HepG2 (cell line): ENCODE results near the gene TPX2. TPM values are rescaled to one million over a fixed set of nuclear protein-coding genes. Genes with fewer than 3 reads are reported as not detected.
A peak's percentile ranks its signal among the peaks of the same experiment; 100 is the strongest.

Source experiments
- ARNT2 ChIP-seq: sonication (generic); formaldehyde crosslinking; IDR thresholded peaks from 2 replicates; pipeline ENCODE4 v1.8.0; 2022; ENCODE audit warnings: mild to moderate bottlenecking, low read depth, missing genetic modification reagents, moderate library complexity
- E2F5 ChIP-seq: sonication (generic); formaldehyde crosslinking; conservative IDR thresholded peaks from 2 replicates; pipeline ENCODE4 v1.4.0; 2020; ENCODE audit warnings: missing genetic modification reagents
- ELF1 ChIP-seq: sonication (generic); formaldehyde crosslinking; IDR thresholded peaks from 2 replicates; pipeline ENCODE4 v1.4.0; 2020; ENCODE audit warnings: missing genetic modification reagents
- FOSL1 ChIP-seq: sonication (generic); formaldehyde crosslinking; IDR thresholded peaks from 2 replicates; pipeline ENCODE4 v1.9.0; 2021; ENCODE audit warnings: missing genetic modification reagents, borderline replicate concordance
- FOXO1 ChIP-seq: sonication (generic); formaldehyde crosslinking; IDR thresholded peaks from 2 replicates; pipeline ENCODE4 v1.4.0; 2020; ENCODE audit warnings: missing genetic modification reagents
- HNF1B ChIP-seq: sonication (generic); formaldehyde crosslinking; IDR thresholded peaks from 2 replicates; pipeline ENCODE4 v1.5.1; 2020; ENCODE audit warnings: mild to moderate bottlenecking, moderate library complexity, missing genetic modification reagents
- HNRNPUL1 ChIP-seq: fragments of 200-400 bp; formaldehyde crosslinking; IDR thresholded peaks from 2 replicates; pipeline ENCODE4 v1.6.1; 2017; ENCODE audit warnings: low read depth, mild to moderate bottlenecking, low read length, moderate library complexity
- JDP2 ChIP-seq: sonication (generic); formaldehyde crosslinking; IDR thresholded peaks from 2 replicates; pipeline ENCODE4 v1.8.1; 2022; ENCODE audit warnings: missing genetic modification reagents, borderline replicate concordance
- MAFF ChIP-seq: IDR thresholded peaks from 2 replicates; pipeline ENCODE4 v1.6.1; 2011; ENCODE audit warnings: low read depth, low read length, improper control_type of control experiment
- NCOA2 ChIP-seq: sonication (generic); formaldehyde crosslinking; IDR thresholded peaks from 2 replicates; pipeline ENCODE4 v1.8.0; 2022; ENCODE audit warnings: inconsistent platforms
- NFYB ChIP-seq: sonication (generic); formaldehyde crosslinking; IDR thresholded peaks from 2 replicates; pipeline ENCODE4 v1.4.0; 2020; ENCODE audit warnings: missing genetic modification reagents
- POLR2AphosphoS5 ChIP-seq: IDR thresholded peaks from 2 replicates; pipeline ENCODE4 v1.6.1; 2012; ENCODE audit warnings: low read depth, low read length
- SMAD1 ChIP-seq: sonication (generic); formaldehyde crosslinking; IDR thresholded peaks from 2 replicates; pipeline ENCODE4 v1.4.0; 2020; ENCODE audit warnings: missing genetic modification reagents, low read depth, mild to moderate bottlenecking, borderline replicate concordance
- SUZ12 ChIP-seq: fragments of 150-350 bp; IDR thresholded peaks from 2 replicates; pipeline ENCODE4 v1.6.1; 2014; ENCODE audit warnings: low read depth, low read length
- THAP9 ChIP-seq: sonication (generic); formaldehyde crosslinking; IDR thresholded peaks from 2 replicates; pipeline ENCODE4; 2020; ENCODE audit warnings: missing genetic modification reagents, mild to moderate bottlenecking, borderline replicate concordance
- YEATS2 ChIP-seq: sonication (generic); formaldehyde crosslinking; IDR thresholded peaks from 2 replicates; pipeline ENCODE4 v1.4.0; 2020; ENCODE audit warnings: missing genetic modification reagents, borderline replicate concordance
- ZNF768 ChIP-seq: sonication (generic); formaldehyde crosslinking; IDR thresholded peaks from 2 replicates; pipeline ENCODE4 v1.4.0; 2020; ENCODE audit warnings: missing genetic modification reagents
- ZNF780A ChIP-seq: sonication (generic); formaldehyde crosslinking; IDR thresholded peaks from 2 replicates; pipeline ENCODE4 v1.8.0; 2022; ENCODE audit warnings: mild to moderate bottlenecking, missing genetic modification reagents, moderate library complexity
- ZNF878 ChIP-seq: sonication (generic); formaldehyde crosslinking; IDR thresholded peaks from 2 replicates; pipeline ENCODE4 v1.8.1; 2023; ENCODE audit warnings: mild to moderate bottlenecking, missing genetic modification reagents, moderate library complexity
- polyA plus RNA-seq, 8 experiments: library from polyadenylated mRNA; depleted of rRNA in 3 of 8; stranded (reverse) in 7 of 8; unstranded in 1 of 8; fragments of >200 nt; fragmentation: Illumina TruSeq in 4 of 8; extraction: Trizol in 4 of 8; gene quantifications; 2 replicates each; pipeline versions ENCODE4 v1.2.1 to v1.2.3, GENCODE V29; 2011 to 2016; ENCODE audit warnings: low read depth in 4 of 8, missing spikeins in 1 of 8, mixed read lengths in 1 of 8; ENCODE audit not compliant: insufficient read depth in 1 of 8
- total RNA-seq, 5 experiments: library from RNA; depleted of rRNA; stranded (reverse); fragments of >200 nt; fragmentation: Illumina TruSeq; extraction: Trizol; gene quantifications; 2 replicates each; pipeline ENCODE4 v1.2.3, GENCODE V29; 2016; ENCODE audit warnings: low read depth in 1 of 5
- TF ChIP-seq, protein P1 (sequence below): IDR thresholded peaks from 2 replicates; pipeline ENCODE4 v1.6.1; 2012; ENCODE audit warnings: low read depth, low read length, improper control_type of control experiment
- TF ChIP-seq, protein P2 (sequence below): sonication (generic); formaldehyde crosslinking; IDR thresholded peaks from 2 replicates; pipeline ENCODE4 v1.4.0; 2020; ENCODE audit warnings: missing genetic modification reagents, low read depth, mild to moderate bottlenecking, borderline replicate concordance

Gene TPX2
- total and polyA plus RNA-seq, 2 of the 13 experiments (the other 11 are each of a cell fraction or from before 2014, with no cell fraction given): 34.3 to 124 TPM

GRCh38 chr20:31695849-31696804, 43.0 kb upstream of the TPX2 start (continued):
- TF ChIP-seq, protein P1, sequence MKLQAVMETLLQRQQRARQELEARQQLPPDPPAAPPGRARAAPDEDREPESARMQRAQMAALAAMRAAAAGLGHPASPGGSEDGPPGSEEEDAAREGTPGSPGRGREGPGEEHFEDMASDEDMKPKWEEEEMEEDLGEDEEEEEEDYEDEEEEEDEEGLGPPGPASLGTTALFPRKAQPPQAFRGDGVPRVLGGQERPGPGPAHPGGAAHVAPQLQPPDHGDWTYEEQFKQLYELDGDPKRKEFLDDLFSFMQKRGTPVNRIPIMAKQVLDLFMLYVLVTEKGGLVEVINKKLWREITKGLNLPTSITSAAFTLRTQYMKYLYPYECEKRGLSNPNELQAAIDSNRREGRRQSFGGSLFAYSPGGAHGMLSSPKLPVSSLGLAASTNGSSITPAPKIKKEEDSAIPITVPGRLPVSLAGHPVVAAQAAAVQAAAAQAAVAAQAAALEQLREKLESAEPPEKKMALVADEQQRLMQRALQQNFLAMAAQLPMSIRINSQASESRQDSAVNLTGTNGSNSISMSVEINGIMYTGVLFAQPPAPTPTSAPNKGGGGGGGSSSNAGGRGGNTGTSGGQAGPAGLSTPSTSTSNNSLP: peak; percentile 100
- peak; percentile 100 for TF ChIP-seq NCOA2 (CRISPR knock-in tag)
- TF ChIP-seq MAFF: 0 out of 2 replicates have a peak, but pooled peaks have one; percentile 22
- TF ChIP-seq ZNF768 (CRISPR knock-in tag): no peak; the same call in 1 of the 2 replicates
- TF ChIP-seq ZNF878 (CRISPR knock-in tag): peak; percentile 75
- TF ChIP-seq NFYB (CRISPR knock-in tag): 0 out of 2 replicates have a peak, but pooled peaks have one; percentile 25
- peak; percentile 100 for TF ChIP-seq FOXO1
- TF ChIP-seq SMAD1 (CRISPR knock-in tag): peak; percentile 20; the same call in 1 of the 2 replicates
- peak; percentile 40; the same call in 1 of the 2 replicates for TF ChIP-seq THAP9 (CRISPR knock-in tag)
- TF ChIP-seq YEATS2 (CRISPR knock-in tag): peak; percentile 82; the same call in 1 of the 2 replicates
- peak; percentile 100 for TF ChIP-seq HNF1B (CRISPR knock-in tag)
- TF ChIP-seq JDP2 (CRISPR knock-in tag): peak; percentile 82; the same call in 1 of the 2 replicates
- peak; percentile 97 for TF ChIP-seq ZNF780A (CRISPR knock-in tag)
- TF ChIP-seq POLR2AphosphoS5: peak; percentile 51; the same call in 1 of the 2 replicates
- no peak for TF ChIP-seq HNRNPUL1
- peak; percentile 83; the same call in 1 of the 2 replicates for TF ChIP-seq ARNT2
- TF ChIP-seq ELF1 (CRISPR knock-in tag): peak; percentile 83
- TF ChIP-seq, protein P2, sequence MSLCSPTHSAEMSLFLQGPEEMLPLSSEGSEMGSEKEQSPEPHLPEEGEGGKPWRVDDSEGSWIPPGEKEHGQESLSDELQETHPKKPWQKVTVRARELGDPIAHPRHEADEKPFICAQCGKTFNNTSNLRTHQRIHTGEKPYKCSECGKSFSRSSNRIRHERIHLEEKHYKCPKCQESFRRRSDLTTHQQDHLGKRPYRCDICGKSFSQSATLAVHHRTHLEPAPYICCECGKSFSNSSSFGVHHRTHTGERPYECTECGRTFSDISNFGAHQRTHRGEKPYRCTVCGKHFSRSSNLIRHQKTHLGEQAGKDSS (CRISPR knock-in tag): peak; percentile 99
- TF ChIP-seq E2F5 (CRISPR knock-in tag): no peak
- peak; percentile 98 for TF ChIP-seq FOSL1 (CRISPR knock-in tag)
- TF ChIP-seq SUZ12: no peak
